GM08714 (cell line): ENCODE data around the gene TMEM143.

ENCODE experiments used
- H3K4me3 ChIP-seq: fragments of 200-500 bp; sonication (Bioruptor generic); 2 replicates; pipeline ENCODE4 v1.5.1; 2014; ENCODE audit warnings: mild to moderate bottlenecking, low read length, inconsistent platforms
- ZNF274 ChIP-seq: IDR thresholded peaks from 2 replicates; pipeline ENCODE4 v1.6.1; 2012; ENCODE audit warnings: mild to moderate bottlenecking, low read depth, low read length

The TMEM143 gene

DNA sequence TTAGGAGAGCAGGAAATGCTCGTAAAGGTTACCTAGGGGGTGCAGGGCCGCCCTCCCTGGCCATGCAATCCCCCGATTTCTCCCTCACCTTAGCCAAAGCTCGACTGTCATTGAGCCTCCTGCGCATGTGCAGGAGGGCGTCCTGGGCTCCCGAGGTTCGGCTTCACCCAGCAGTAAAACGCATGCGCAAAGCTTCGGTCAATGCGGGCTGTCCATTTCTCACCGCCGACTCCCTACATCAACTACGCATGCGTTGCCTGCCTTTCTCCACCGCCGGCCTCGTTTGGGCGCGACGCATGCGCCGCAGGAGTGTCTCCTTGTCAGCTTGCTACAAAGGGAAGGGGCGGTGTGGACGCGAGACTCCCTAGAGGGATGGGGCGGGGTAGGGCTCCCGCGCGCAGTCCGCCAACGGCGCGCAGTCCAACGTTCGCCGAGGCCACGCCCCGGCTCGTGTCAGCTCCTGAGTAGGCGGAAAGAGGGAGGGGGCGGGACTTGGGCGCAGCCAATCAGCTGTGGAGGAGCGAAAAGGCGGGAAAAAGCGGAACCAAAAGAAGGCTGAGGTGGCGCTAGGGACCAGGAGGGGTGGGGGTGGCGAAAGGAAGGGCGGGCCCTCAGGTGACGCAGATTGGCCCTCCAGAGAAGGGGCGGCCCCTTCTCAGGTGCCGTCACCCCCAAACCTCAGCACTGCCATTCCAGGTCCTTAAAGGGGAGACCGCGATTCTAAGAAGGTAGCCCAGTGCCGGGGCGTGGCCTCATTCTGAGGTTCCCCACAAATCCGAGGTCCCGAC, at the start of gene TMEM143, which contains the start of gene SYNGR4:
Gene TMEM143 (minus strand): TSS at position 131 of the 788 bp plus-strand sequence. CDS start 20 bp downstream, at position 111.
Gene SYNGR4 (plus strand): TSS at position 558 of the 788 bp plus-strand sequence. CDS start 1,476 bp downstream, outside the sequence.
- peak within 1 kb of the TSS; percentile 64 for H3K4me3 ChIP-seq
- TF ChIP-seq ZNF274 = no peak

DNA sequence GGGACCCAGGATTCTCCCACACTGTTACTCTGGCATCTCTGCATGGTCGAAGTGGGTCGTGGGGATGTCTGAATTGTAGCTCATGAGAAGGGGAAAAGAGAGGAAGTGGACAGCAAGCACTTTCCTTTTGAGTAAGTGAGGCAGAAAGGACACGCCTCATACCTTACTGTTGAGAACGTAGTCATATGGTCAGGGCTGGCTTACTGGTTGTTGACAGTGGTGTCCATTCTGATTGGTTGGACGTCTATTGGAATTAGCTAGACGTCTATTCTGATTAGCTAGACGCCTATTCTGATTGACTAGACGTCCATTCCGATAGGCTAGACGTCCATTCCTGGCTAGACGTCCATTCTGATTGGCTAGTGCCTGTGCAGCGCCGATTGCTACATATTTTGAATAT, 42.1 kb upstream of the TMEM143 start:
- TF ChIP-seq ZNF274 = no peak
- H3K4me3 ChIP-seq = no peak overlapping the region

- no peak for TF ChIP-seq ZNF274
- no peak overlapping the region for H3K4me3 ChIP-seq
Observed at GRCh38 chr19:48405010-48405659, 41.4 kb upstream of the TMEM143 start.

DNA sequence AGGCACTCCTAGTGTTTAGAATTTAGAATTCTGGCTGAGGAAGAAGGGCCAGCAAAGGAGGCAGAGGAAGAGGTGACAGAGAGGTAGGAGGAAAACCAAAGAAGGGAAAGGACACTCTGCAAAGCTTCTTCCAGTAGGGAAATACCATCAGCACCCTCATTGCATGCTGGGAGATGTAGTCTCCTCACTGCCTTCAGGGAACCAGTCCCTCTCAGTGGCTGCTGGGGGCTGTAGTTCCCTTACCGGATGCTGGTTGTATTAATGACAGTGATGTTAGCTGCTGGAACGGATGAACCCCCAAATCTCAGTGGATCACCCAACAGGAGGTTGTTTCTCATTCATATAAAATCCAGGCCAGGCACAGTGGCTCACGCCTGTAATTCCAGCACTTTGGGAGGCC, 39.9 kb upstream of the TMEM143 start:
- no peak for TF ChIP-seq ZNF274
- no peak overlapping the region for H3K4me3 ChIP-seq

DNA sequence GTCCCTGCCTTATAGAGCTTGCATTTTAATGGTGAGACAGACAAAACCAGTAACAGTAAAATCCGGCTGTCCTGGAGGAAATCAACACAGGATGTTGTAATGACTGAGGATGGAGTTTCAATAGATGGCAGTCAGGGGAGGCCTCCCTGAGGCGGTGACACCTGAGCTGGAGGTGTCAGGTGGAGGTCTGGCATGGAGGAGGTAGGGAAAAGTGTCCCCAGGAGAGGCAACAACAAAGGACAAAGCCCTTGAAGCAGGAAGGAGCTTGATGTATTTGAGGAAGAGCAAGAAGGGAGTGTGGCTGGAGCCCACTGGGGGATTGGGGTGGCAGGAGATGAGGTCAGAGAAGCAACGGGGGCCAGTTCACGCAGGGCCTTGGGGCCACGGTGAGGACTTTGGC, 37.5 kb upstream of the TMEM143 start:
- TF ChIP-seq ZNF274 = no peak
- H3K4me3 ChIP-seq = no peak overlapping the region

GRCh38 chr19:48400018-48400742, 36.4 kb upstream of the TMEM143 start:
- H3K4me3 ChIP-seq = no peak overlapping the region

DNA sequence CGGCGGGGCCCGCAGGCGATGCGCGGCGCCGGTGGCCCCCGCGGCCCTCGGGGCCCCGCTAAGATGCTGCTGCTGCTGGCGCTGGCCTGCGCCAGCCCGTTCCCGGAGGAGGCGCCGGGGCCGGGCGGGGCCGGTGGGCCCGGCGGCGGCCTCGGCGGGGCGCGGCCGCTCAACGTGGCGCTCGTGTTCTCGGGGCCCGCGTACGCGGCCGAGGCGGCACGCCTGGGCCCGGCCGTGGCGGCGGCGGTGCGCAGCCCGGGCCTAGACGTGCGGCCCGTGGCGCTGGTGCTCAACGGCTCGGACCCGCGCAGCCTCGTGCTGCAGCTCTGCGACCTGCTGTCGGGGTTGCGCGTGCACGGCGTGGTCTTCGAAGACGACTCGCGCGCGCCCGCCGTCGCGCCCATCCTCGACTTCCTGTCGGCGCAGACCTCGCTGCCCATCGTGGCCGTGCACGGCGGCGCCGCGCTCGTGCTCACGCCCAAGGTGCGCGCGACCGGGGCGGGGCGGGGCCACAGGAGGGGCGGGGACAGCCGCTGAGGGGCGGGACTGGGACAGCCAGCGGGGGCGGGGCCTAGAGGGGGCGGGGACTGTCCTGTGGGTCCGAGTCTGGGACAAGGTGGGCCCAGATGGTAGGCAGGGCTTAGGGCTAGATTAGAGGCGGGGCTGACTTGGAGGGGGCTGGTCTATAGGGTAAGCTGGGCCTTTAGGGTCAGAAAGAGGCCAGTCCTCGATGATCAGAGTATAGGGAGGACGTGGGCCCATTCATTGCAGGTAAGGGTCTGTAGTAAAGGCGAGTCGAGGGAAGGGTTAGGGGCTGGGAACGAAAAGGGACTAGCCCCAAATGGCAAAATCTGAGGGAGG, 34.9 kb upstream of the TMEM143 start:
- TF ChIP-seq ZNF274 = no peak
- H3K4me3 ChIP-seq = peak overlapping the region; percentile 57; the same call in 1 of the 2 replicates

More at GRCh38 chr19:48400018-48400742, 36.4 kb upstream of the TMEM143 start:
- no peak for TF ChIP-seq ZNF274

- TF ChIP-seq ZNF274 = no peak
- H3K4me3 ChIP-seq = peak overlapping the region; percentile 57; the same call in 1 of the 2 replicates
Observed at GRCh38 chr19:48398102-48398374, 34.3 kb upstream of the TMEM143 start.

GRCh38 chr19:48397263-48398101, 33.7 kb upstream of the TMEM143 start:
- no peak for TF ChIP-seq ZNF274
- H3K4me3 ChIP-seq = peak overlapping the region; percentile 57; the same call in 1 of the 2 replicates

DNA sequence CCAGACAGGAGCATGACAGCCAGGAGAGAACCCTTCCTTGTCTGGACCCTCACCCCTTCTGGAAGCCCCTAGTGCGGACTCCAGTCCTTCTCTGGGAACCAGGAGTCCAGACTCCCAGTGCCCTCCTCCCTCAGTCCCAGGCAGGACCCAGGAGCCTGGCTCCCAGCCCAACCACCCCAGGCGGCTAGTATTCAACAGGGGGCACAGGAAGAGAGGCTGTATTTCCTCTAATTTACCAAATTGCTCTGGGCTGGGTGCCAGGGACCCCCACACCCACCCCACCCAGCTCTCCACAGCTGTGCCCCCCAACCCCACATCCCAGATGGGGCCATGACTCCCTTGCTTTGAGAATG, 33.1 kb upstream of the TMEM143 start:
- no peak overlapping the region for H3K4me3 ChIP-seq
- no peak for TF ChIP-seq ZNF274

- no peak for TF ChIP-seq ZNF274
- no peak overlapping the region for H3K4me3 ChIP-seq
Observed at GRCh38 chr19:48396016-48396823, 32.5 kb upstream of the TMEM143 start.

GRCh38 chr19:48395499-48395898, 31.8 kb upstream of the TMEM143 start:
- H3K4me3 ChIP-seq = no peak overlapping the region
- TF ChIP-seq ZNF274 = no peak

DNA sequence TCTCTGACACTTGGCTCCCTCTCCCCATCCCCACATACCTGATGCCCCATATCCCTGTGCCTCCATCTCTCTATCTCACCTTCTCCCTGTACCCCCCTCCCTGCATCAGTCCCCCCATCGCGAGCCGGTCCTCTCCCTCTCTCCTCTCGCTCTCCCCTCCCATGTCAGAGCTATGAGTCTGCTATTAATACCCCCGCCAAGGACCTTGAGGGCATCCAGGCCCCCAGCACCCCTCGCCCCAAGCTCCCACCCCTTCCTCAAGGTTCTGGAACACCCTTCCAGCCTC, 31.4 kb upstream of the TMEM143 start:
- TF ChIP-seq ZNF274 = no peak
- H3K4me3 ChIP-seq = no peak overlapping the region
